ENCODE results near the gene BTRC.

DNA sequence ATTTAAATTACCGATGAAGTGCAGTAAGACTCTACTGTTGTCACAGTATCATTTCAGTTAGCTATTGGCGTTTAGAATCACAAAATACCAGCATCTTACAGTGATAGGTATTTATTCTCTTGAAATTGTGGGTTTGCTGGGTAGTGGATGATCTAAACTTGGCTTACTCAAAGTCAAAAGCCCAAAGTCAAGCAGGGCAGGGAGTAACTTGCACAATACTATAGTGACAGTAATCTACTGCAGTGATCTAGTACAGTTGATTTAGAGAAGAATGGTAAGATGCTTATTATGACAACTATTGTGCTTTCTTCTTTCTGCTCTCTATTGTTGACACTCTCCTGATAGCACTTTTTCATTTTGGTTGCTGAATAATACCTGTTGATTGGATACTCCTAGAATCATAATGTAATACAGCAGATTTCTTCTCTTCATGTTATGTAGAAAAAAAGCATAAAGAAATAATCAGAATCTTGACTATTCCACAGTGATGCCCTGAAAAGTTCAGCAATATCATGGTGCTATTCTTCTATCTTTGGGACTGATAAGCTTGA lies 10.0 kb downstream of the BTRC start:
- TF ChIP-seq POLR2AphosphoS5 (IDR thresholded peaks at IDR 0.05; ENCODE audit: low read depth), result no peak
- TF ChIP-seq, protein P1, sequence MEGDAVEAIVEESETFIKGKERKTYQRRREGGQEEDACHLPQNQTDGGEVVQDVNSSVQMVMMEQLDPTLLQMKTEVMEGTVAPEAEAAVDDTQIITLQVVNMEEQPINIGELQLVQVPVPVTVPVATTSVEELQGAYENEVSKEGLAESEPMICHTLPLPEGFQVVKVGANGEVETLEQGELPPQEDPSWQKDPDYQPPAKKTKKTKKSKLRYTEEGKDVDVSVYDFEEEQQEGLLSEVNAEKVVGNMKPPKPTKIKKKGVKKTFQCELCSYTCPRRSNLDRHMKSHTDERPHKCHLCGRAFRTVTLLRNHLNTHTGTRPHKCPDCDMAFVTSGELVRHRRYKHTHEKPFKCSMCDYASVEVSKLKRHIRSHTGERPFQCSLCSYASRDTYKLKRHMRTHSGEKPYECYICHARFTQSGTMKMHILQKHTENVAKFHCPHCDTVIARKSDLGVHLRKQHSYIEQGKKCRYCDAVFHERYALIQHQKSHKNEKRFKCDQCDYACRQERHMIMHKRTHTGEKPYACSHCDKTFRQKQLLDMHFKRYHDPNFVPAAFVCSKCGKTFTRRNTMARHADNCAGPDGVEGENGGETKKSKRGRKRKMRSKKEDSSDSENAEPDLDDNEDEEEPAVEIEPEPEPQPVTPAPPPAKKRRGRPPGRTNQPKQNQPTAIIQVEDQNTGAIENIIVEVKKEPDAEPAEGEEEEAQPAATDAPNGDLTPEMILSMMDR (IDR thresholded peaks at IDR 0.05; ENCODE audit: insufficient read depth, low read length), result no peak
- TF ChIP-seq, protein P2, sequence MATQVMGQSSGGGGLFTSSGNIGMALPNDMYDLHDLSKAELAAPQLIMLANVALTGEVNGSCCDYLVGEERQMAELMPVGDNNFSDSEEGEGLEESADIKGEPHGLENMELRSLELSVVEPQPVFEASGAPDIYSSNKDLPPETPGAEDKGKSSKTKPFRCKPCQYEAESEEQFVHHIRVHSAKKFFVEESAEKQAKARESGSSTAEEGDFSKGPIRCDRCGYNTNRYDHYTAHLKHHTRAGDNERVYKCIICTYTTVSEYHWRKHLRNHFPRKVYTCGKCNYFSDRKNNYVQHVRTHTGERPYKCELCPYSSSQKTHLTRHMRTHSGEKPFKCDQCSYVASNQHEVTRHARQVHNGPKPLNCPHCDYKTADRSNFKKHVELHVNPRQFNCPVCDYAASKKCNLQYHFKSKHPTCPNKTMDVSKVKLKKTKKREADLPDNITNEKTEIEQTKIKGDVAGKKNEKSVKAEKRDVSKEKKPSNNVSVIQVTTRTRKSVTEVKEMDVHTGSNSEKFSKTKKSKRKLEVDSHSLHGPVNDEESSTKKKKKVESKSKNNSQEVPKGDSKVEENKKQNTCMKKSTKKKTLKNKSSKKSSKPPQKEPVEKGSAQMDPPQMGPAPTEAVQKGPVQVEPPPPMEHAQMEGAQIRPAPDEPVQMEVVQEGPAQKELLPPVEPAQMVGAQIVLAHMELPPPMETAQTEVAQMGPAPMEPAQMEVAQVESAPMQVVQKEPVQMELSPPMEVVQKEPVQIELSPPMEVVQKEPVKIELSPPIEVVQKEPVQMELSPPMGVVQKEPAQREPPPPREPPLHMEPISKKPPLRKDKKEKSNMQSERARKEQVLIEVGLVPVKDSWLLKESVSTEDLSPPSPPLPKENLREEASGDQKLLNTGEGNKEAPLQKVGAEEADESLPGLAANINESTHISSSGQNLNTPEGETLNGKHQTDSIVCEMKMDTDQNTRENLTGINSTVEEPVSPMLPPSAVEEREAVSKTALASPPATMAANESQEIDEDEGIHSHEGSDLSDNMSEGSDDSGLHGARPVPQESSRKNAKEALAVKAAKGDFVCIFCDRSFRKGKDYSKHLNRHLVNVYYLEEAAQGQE (IDR thresholded peaks at IDR 0.05; ENCODE audit: insufficient replicate concordance, low read depth), result no peak

Data from HL-60 (cell line).